Effector CD8-positive, alpha-beta T cell (primary cell): Measurements from ENCODE around the gene THSD4.
A peak's percentile ranks its signal among the peaks of the same experiment; 100 is the strongest.
"Not testable (repeated sequence)": the region's sequence is repeated elsewhere in the genome, so short reads cannot be mapped to it uniquely, and the experiment has no call there.

Experiments used
- DNase-seq: peaks from one replicate; lab custom pipeline; 2025; lab: John Stamatoyannopoulos, UW

Gene THSD4

GRCh38 chr15:71723344-71723743, 608.1 kb downstream of the THSD4 start:
- DNase-seq: no peak

GRCh38 chr15:71725207-71725955, 610.1 kb downstream of the THSD4 start:
- DNase-seq: not testable (repeated sequence)

- DNase-seq: no peak
These were observed 613.6 kb downstream of the THSD4 start for GRCh38 chr15:71728881-71729280.

- DNase-seq: no peak
These were observed 614.0 kb downstream of the THSD4 start for GRCh38 chr15:71729319-71729718.

- no peak for DNase-seq
These were observed 615.2 kb downstream of the THSD4 start for GRCh38 chr15:71730277-71731144.

GRCh38 chr15:71732636-71733035, 617.4 kb downstream of the THSD4 start:
- DNase-seq: no peak

GRCh38 chr15:71733122-71733521, 617.9 kb downstream of the THSD4 start:
- DNase-seq: no peak

GRCh38 chr15:71734709-71735384, 619.6 kb downstream of the THSD4 start:
- DNase-seq: no peak

- DNase-seq: no peak
These were observed 620.1 kb downstream of the THSD4 start for GRCh38 chr15:71735385-71735757.

- no peak for DNase-seq
These were observed 621.1 kb downstream of the THSD4 start for GRCh38 chr15:71736286-71736947.

- DNase-seq: no peak
These were observed 622.5 kb downstream of the THSD4 start for GRCh38 chr15:71737761-71738160.

- no peak for DNase-seq
These were observed 624.1 kb downstream of the THSD4 start for GRCh38 chr15:71739355-71739754.

- no peak for DNase-seq
These were observed 627.7 kb downstream of the THSD4 start for GRCh38 chr15:71742964-71743363.

GRCh38 chr15:71743861-71744382, 628.7 kb downstream of the THSD4 start:
- DNase-seq: peak; percentile 40

GRCh38 chr15:71746719-71747118, 631.4 kb downstream of the THSD4 start:
- no peak for DNase-seq

- DNase-seq: no peak
These were observed 632.1 kb downstream of the THSD4 start for GRCh38 chr15:71747128-71748083.

GRCh38 chr15:71748293-71748718, 633.0 kb downstream of the THSD4 start:
- no peak for DNase-seq

- no peak for DNase-seq
These were observed 634.2 kb downstream of the THSD4 start for GRCh38 chr15:71749500-71749899.

- no peak for DNase-seq
These were observed 636.9 kb downstream of the THSD4 start for GRCh38 chr15:71752128-71752527.

- no peak for DNase-seq
These were observed 637.5 kb downstream of the THSD4 start for GRCh38 chr15:71752604-71753289.
